Measurements from ENCODE around the gene MTTP. TPM values are rescaled to one million over a fixed set of nuclear protein-coding genes. Genes with fewer than 3 reads are reported as not detected.

MTTP gene
- total and polyA plus RNA-seq, 2 donors = 0.34 to 0.42 TPM

GRCh38 chr4:99645036-99645435 lies 70.4 kb downstream of the MTTP start:
- H3K27ac ChIP-seq (ENCODE audit: low read depth in 1 of 2, low read length in 1 of 2) = no peak overlapping the region
- DNase-seq (ENCODE audit: low read depth in 6 of 9, low spot score in 9 of 9) = no peak

GRCh38 chr4:99645638-99646037 lies 71.0 kb downstream of the MTTP start:
- no peak overlapping the region for H3K4me3 ChIP-seq (ENCODE audit: low read length in 2 of 2)
- peaks cover 0 to 8% of the 10 kb centered on the region in 2 donors for H3K9me3 ChIP-seq (ENCODE audit: control insufficient read depth in 2 of 2, insufficient read depth in 1 of 2, low read length in 1 of 2)
- no peak overlapping the region for H3K27ac ChIP-seq (ENCODE audit: low read depth in 1 of 2, low read length in 1 of 2)
- no peak for DNase-seq (ENCODE audit: low read depth in 6 of 9, low spot score in 9 of 9)
- no peaks in the 10 kb centered on the region for H3K4me1 ChIP-seq (ENCODE audit: control insufficient read depth in 2 of 2, insufficient read depth in 2 of 2, low read length in 2 of 2)
- no peaks in the 10 kb centered on the region for H3K36me3 ChIP-seq (ENCODE audit: control insufficient read depth in 2 of 2, insufficient read depth in 2 of 2, low read length in 1 of 2)
- H3K27me3 ChIP-seq (ENCODE audit: control insufficient read depth in 2 of 2, insufficient read depth in 1 of 2, low read length in 1 of 2) = no peaks in the 10 kb centered on the region

More at GRCh38 chr4:99645036-99645435, 70.4 kb downstream of the MTTP start:
- H3K4me1 ChIP-seq (ENCODE audit: control insufficient read depth in 2 of 2, insufficient read depth in 2 of 2, low read length in 2 of 2) = no peaks in the 10 kb centered on the region
- H3K27me3 ChIP-seq (ENCODE audit: control insufficient read depth in 2 of 2, insufficient read depth in 1 of 2, low read length in 1 of 2) = no peaks in the 10 kb centered on the region
- 100% methylated on average over 1 of the region's 1 CpG for WGBS
- no peaks in the 10 kb centered on the region for H3K36me3 ChIP-seq (ENCODE audit: control insufficient read depth in 2 of 2, insufficient read depth in 2 of 2, low read length in 1 of 2)
- H3K4me3 ChIP-seq (ENCODE audit: low read length in 2 of 2) = no peak overlapping the region
- peaks cover 0 to 4% of the 10 kb centered on the region in 2 donors for H3K9me3 ChIP-seq (ENCODE audit: control insufficient read depth in 2 of 2, insufficient read depth in 1 of 2, low read length in 1 of 2)

- 95% methylated on average over 4 of the region's 4 CpGs for WGBS
- H3K9me3 ChIP-seq (ENCODE audit: control insufficient read depth in 2 of 2, insufficient read depth in 1 of 2, low read length in 1 of 2) = peaks cover 0 to 22% of the 10 kb centered on the region in 2 donors
These were observed 72.4 kb downstream of the MTTP start for GRCh38 chr4:99647071-99647470.

GRCh38 chr4:99648321-99648720 lies 73.7 kb downstream of the MTTP start:
- WGBS = 93% methylated on average over 1 of the region's 1 CpG
- DNase-seq (ENCODE audit: low read depth in 6 of 9, low spot score in 9 of 9) = no peak
- Histone ChIP-seq H3K4me1 (ENCODE audit: control insufficient read depth in 2 of 2, insufficient read depth in 2 of 2, low read length in 2 of 2) (no peaks in the 10 kb centered on the region), H3K4me3 (ENCODE audit: low read length in 2 of 2) (no peak overlapping the region), H3K27me3 (ENCODE audit: control insufficient read depth in 2 of 2, insufficient read depth in 1 of 2, low read length in 1 of 2) (no peaks in the 10 kb centered on the region), H3K27ac (ENCODE audit: low read depth in 1 of 2, low read length in 1 of 2) (no peak overlapping the region), H3K36me3 (ENCODE audit: control insufficient read depth in 2 of 2, insufficient read depth in 2 of 2, low read length in 1 of 2) (no peaks in the 10 kb centered on the region), H3K9me3 (ENCODE audit: control insufficient read depth in 2 of 2, insufficient read depth in 1 of 2, low read length in 1 of 2) (peaks cover 5 to 35% of the 10 kb centered on the region in 2 donors)

More at GRCh38 chr4:99647071-99647470, 72.4 kb downstream of the MTTP start:
- H3K36me3 ChIP-seq (ENCODE audit: control insufficient read depth in 2 of 2, insufficient read depth in 2 of 2, low read length in 1 of 2) = no peaks in the 10 kb centered on the region
- no peaks in the 10 kb centered on the region for H3K4me1 ChIP-seq (ENCODE audit: control insufficient read depth in 2 of 2, insufficient read depth in 2 of 2, low read length in 2 of 2)
- no peak for DNase-seq (ENCODE audit: low read depth in 6 of 9, low spot score in 9 of 9)
- no peaks in the 10 kb centered on the region for H3K27me3 ChIP-seq (ENCODE audit: control insufficient read depth in 2 of 2, insufficient read depth in 1 of 2, low read length in 1 of 2)
- no peak overlapping the region for H3K4me3 ChIP-seq (ENCODE audit: low read length in 2 of 2)
- H3K27ac ChIP-seq (ENCODE audit: low read depth in 1 of 2, low read length in 1 of 2) = no peak overlapping the region

GRCh38 chr4:99649208-99649607 lies 74.6 kb downstream of the MTTP start:
- Histone ChIP-seq H3K9me3 (ENCODE audit: control insufficient read depth in 2 of 2, insufficient read depth in 1 of 2, low read length in 1 of 2) (peaks cover 7 to 44% of the 10 kb centered on the region in 2 donors), H3K4me3 (ENCODE audit: low read length in 2 of 2) (no peak overlapping the region), H3K27me3 (ENCODE audit: control insufficient read depth in 2 of 2, insufficient read depth in 1 of 2, low read length in 1 of 2) (no peaks in the 10 kb centered on the region), H3K36me3 (ENCODE audit: control insufficient read depth in 2 of 2, insufficient read depth in 2 of 2, low read length in 1 of 2) (no peaks in the 10 kb centered on the region), H3K4me1 (ENCODE audit: control insufficient read depth in 2 of 2, insufficient read depth in 2 of 2, low read length in 2 of 2) (no peaks in the 10 kb centered on the region), H3K27ac (ENCODE audit: low read depth in 1 of 2, low read length in 1 of 2) (no peak overlapping the region)
- 94% methylated on average over 9 of the region's 9 CpGs for WGBS
- no peak for DNase-seq (ENCODE audit: low read depth in 6 of 9, low spot score in 9 of 9)

GRCh38 chr4:99649778-99650177 lies 75.2 kb downstream of the MTTP start:
- peaks cover 7 to 46% of the 10 kb centered on the region in 2 donors for H3K9me3 ChIP-seq (ENCODE audit: control insufficient read depth in 2 of 2, insufficient read depth in 1 of 2, low read length in 1 of 2)

GRCh38 chr4:99651016-99651769 lies 76.6 kb downstream of the MTTP start:
- H3K9me3 ChIP-seq (ENCODE audit: control insufficient read depth in 2 of 2, insufficient read depth in 1 of 2, low read length in 1 of 2) = peaks cover 7 to 46% of the 10 kb centered on the region in 2 donors
- WGBS = 96% methylated on average over 18 of the region's 18 CpGs

More at GRCh38 chr4:99649778-99650177, 75.2 kb downstream of the MTTP start:
- H3K36me3 ChIP-seq (ENCODE audit: control insufficient read depth in 2 of 2, insufficient read depth in 2 of 2, low read length in 1 of 2) = no peaks in the 10 kb centered on the region
- DNase-seq (ENCODE audit: low read depth in 6 of 9, low spot score in 9 of 9) = no peak
- WGBS = 94% methylated on average over 10 of the region's 10 CpGs
- no peaks in the 10 kb centered on the region for H3K27me3 ChIP-seq (ENCODE audit: control insufficient read depth in 2 of 2, insufficient read depth in 1 of 2, low read length in 1 of 2)
- H3K4me3 ChIP-seq (ENCODE audit: low read length in 2 of 2) = no peak overlapping the region
- no peaks in the 10 kb centered on the region for H3K4me1 ChIP-seq (ENCODE audit: control insufficient read depth in 2 of 2, insufficient read depth in 2 of 2, low read length in 2 of 2)
- H3K27ac ChIP-seq (ENCODE audit: low read depth in 1 of 2, low read length in 1 of 2) = no peak overlapping the region

GRCh38 chr4:99651811-99652485 lies 77.3 kb downstream of the MTTP start:
- H3K4me3 ChIP-seq (ENCODE audit: low read length in 2 of 2) = no peak overlapping the region
- no peak overlapping the region for H3K27ac ChIP-seq (ENCODE audit: low read depth in 1 of 2, low read length in 1 of 2)
- H3K9me3 ChIP-seq (ENCODE audit: control insufficient read depth in 2 of 2, insufficient read depth in 1 of 2, low read length in 1 of 2) = peaks cover 7 to 46% of the 10 kb centered on the region in 2 donors
- 97% methylated on average over 49 of the region's 49 CpGs for WGBS
- no peak for DNase-seq (ENCODE audit: low read depth in 6 of 9, low spot score in 9 of 9)
- H3K4me1 ChIP-seq (ENCODE audit: control insufficient read depth in 2 of 2, insufficient read depth in 2 of 2, low read length in 2 of 2) = no peaks in the 10 kb centered on the region
- H3K27me3 ChIP-seq (ENCODE audit: control insufficient read depth in 2 of 2, insufficient read depth in 1 of 2, low read length in 1 of 2) = no peaks in the 10 kb centered on the region
- no peaks in the 10 kb centered on the region for H3K36me3 ChIP-seq (ENCODE audit: control insufficient read depth in 2 of 2, insufficient read depth in 2 of 2, low read length in 1 of 2)

More at GRCh38 chr4:99651016-99651769, 76.6 kb downstream of the MTTP start:
- no peaks in the 10 kb centered on the region for H3K4me1 ChIP-seq (ENCODE audit: control insufficient read depth in 2 of 2, insufficient read depth in 2 of 2, low read length in 2 of 2)
- no peak overlapping the region for H3K27ac ChIP-seq (ENCODE audit: low read depth in 1 of 2, low read length in 1 of 2)
- H3K4me3 ChIP-seq (ENCODE audit: low read length in 2 of 2) = no peak overlapping the region
- H3K36me3 ChIP-seq (ENCODE audit: control insufficient read depth in 2 of 2, insufficient read depth in 2 of 2, low read length in 1 of 2) = no peaks in the 10 kb centered on the region
- no peak for DNase-seq (ENCODE audit: low read depth in 6 of 9, low spot score in 9 of 9)
- H3K27me3 ChIP-seq (ENCODE audit: control insufficient read depth in 2 of 2, insufficient read depth in 1 of 2, low read length in 1 of 2) = no peaks in the 10 kb centered on the region
